ENCODE measurements around the gene TPST1.
"Not testable (repeated sequence)": the region's sequence is repeated elsewhere in the genome, so short reads cannot be mapped to it uniquely, and the experiment has no call there.

TPST1 gene

GRCh38 chr7:66189695-66190503 lies 15.2 kb upstream of the TPST1 start:
- DNase-seq, result no peak

GRCh38 chr7:66190504-66190857 lies 14.7 kb upstream of the TPST1 start:
- DNase-seq, result no peak

- no peak for DNase-seq
Measured at GRCh38 chr7:66193146-66193725, 11.9 kb upstream of the TPST1 start.

- DNase-seq, result no peak
Measured at GRCh38 chr7:66198469-66198868, 6.7 kb upstream of the TPST1 start.

GRCh38 chr7:66198956-66199355 lies 6.2 kb upstream of the TPST1 start:
- no peak for DNase-seq

- DNase-seq, result no peak
Measured at GRCh38 chr7:66202441-66202840, 2.7 kb upstream of the TPST1 start.

GRCh38 chr7:66205741-66206090 lies 582 bp downstream of the TPST1 start:
- no peak for DNase-seq

GRCh38 chr7:66206119-66206933 lies 1.2 kb downstream of the TPST1 start:
- DNase-seq, result no peak

GRCh38 chr7:66206934-66207240 lies 1.8 kb downstream of the TPST1 start:
- no peak for DNase-seq

GRCh38 chr7:66207540-66207939 lies 2.4 kb downstream of the TPST1 start:
- DNase-seq, result no peak

- DNase-seq, result no peak
Measured at GRCh38 chr7:66211429-66211828, 6.3 kb downstream of the TPST1 start.

GRCh38 chr7:66213637-66214036 lies 8.5 kb downstream of the TPST1 start:
- DNase-seq, result no peak

GRCh38 chr7:66216687-66217086 lies 11.6 kb downstream of the TPST1 start:
- DNase-seq, result no peak

- DNase-seq, result no peak
Measured at GRCh38 chr7:66219805-66220204, 14.7 kb downstream of the TPST1 start.

- DNase-seq, result no peak
Measured at GRCh38 chr7:66221442-66221841, 16.3 kb downstream of the TPST1 start.

GRCh38 chr7:66227808-66228207 lies 22.7 kb downstream of the TPST1 start:
- no peak for DNase-seq

- DNase-seq, result not testable (repeated sequence)
Measured at GRCh38 chr7:66231326-66232216, 26.4 kb downstream of the TPST1 start.

GRCh38 chr7:66233638-66234037 lies 28.5 kb downstream of the TPST1 start:
- DNase-seq, result no peak

- no peak for DNase-seq
Measured at GRCh38 chr7:66236713-66237303, 31.7 kb downstream of the TPST1 start.

GRCh38 chr7:66237906-66238772 lies 33.0 kb downstream of the TPST1 start:
- no peak for DNase-seq

- no peak for DNase-seq
Measured at GRCh38 chr7:66238773-66239466, 33.8 kb downstream of the TPST1 start.

Data from inflammatory macrophage treated with lipopolysaccharide for 4 hours (primary cell).